Choroid plexus epithelial cell (primary cell): ENCODE measurements around the gene SUMO2.
A peak's percentile ranks its signal among the peaks of the same experiment; 100 is the strongest.

Experiments used
- DNase-seq: peaks from one replicate; pipeline ENCODE4 v3.0.0-alpha.2; 2010; ENCODE audit warnings: low read depth
- H3K4me3 ChIP-seq: 2 replicates; pipeline ENCODE4 v1.5.1; 2011; ENCODE audit warnings: low read depth, mild to moderate bottlenecking, control low read depth, low read length, moderate library complexity
- TF ChIP-seq, protein P1 (sequence below): conservative IDR thresholded peaks from 2 replicates; pipeline ENCODE4 v1.5.1; 2011; ENCODE audit warnings: low read depth, mild to moderate bottlenecking, control low read depth, inconsistent platforms, low read length, moderate library complexity

Gene SUMO2

DNA sequence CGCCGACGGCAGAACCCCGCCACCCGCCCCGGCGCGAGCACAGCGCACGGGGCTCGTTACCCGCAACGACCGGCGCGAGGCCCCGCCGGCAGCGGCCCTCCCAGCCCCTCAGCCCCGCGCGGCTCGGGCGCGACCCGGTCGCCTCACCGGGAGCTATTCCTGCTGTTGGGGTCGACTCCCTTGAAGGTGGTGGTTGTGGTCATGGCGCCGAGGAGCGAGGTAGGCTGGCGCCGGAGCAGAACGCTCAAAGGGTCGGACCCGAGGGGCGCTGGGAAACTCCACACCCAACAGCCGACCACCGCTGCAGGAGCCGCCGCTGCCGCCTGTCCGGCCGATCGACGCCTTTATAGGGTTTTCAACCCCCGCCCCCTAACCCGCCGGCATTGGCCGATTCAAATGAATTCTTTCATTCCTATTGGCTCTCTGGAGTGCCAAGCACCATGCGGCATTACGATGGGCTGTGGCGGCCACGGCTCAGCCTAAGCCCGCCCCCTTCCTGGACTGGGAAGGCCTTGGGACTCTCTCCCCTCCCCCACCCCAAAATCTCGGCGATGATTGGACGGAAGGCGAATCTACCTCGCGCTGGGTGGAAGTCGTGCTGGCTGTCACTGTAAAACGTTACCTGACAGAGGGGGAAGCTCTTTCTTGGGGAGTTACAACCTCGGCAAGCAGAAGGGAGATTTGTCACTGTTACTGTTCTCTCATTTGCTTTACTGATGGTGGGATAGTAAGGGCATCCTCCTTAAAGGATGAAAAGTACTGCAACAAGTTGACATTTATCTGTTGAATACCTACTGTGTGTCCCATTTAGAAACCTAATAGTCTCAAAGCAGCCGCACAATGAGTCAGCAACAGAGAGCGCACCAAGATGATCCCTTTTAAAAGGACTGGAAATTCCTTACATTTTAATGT is 28.3 kb downstream of the SUMO2 start, which contains the start of gene JPT1:
JPT1 (minus strand) TSS at position 318 of the 912 bp plus-strand sequence; CDS start at position 203, 115 bp downstream.
- peak; percentile 99 for DNase-seq
- H3K4me3 ChIP-seq: peak within 1 kb of the TSS; percentile 89
- TF ChIP-seq, protein P1, sequence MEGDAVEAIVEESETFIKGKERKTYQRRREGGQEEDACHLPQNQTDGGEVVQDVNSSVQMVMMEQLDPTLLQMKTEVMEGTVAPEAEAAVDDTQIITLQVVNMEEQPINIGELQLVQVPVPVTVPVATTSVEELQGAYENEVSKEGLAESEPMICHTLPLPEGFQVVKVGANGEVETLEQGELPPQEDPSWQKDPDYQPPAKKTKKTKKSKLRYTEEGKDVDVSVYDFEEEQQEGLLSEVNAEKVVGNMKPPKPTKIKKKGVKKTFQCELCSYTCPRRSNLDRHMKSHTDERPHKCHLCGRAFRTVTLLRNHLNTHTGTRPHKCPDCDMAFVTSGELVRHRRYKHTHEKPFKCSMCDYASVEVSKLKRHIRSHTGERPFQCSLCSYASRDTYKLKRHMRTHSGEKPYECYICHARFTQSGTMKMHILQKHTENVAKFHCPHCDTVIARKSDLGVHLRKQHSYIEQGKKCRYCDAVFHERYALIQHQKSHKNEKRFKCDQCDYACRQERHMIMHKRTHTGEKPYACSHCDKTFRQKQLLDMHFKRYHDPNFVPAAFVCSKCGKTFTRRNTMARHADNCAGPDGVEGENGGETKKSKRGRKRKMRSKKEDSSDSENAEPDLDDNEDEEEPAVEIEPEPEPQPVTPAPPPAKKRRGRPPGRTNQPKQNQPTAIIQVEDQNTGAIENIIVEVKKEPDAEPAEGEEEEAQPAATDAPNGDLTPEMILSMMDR: no peak

DNA sequence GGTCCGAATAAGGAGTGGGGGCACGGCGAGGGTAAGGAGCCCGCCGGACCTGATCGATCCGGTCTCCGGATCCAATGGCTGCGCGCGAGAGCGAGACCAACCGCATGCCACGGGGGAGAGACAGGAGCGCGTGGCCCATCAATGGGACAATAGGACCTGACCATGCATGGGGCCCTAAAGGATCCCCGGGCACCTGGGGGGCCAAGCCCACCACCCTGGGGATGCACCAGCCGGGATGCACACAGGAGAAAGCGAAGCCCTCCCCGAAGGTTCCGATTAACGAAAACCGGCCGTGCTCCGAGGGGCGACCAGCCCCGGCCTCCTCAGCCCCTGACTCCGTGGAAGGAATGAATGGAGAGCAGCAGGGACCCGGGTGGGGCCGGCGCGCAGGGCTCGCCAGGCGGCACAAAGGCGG is 29.0 kb downstream of the SUMO2 start:
- H3K4me3 ChIP-seq: peak overlapping the region; percentile 89
- no peak for DNase-seq
- TF ChIP-seq, protein P1: no peak

DNA sequence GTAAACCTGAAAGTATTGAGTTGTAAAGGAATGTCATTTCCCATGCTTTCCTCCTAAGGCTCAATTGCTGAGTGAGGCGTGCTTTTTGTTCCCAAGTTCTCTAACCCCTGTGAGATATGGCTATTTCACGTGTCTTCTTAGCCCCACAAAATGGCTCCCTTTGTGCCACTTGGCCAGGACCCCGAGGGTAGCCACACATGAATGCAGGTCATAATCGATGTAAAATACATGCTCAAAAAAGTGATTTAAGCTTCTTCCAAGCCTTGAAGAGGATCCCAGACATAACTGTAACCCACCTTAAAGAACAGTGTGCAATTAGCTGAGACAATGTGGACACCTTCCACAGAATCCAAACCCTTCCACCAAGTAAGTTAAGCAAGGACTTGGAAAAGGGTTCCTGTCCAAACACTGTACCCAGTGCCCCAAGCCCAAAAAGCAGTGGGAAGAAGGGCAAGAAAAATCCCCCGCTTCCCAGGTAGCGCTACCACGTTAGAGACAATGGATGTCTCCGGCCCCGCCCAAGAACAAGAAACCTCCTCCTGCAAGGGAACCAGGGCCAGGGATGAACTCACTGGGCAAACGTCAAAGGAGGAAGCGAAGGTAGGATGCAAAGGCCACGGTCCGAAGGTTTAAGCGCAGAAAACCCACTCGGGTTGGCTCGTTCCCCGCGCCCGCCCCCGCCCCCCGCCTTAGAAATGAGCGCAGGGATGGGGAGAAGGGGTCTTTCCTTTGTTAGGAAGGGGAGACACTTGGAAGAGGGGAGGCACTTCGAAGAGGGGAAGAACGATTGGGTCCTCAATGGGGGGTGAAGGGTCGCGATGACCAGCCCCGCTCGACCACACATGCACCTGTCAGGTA is 29.6 kb downstream of the SUMO2 start:
- peak; percentile 33 for DNase-seq
- peak overlapping the region; percentile 89 for H3K4me3 ChIP-seq
- TF ChIP-seq, protein P1: no peak

DNA sequence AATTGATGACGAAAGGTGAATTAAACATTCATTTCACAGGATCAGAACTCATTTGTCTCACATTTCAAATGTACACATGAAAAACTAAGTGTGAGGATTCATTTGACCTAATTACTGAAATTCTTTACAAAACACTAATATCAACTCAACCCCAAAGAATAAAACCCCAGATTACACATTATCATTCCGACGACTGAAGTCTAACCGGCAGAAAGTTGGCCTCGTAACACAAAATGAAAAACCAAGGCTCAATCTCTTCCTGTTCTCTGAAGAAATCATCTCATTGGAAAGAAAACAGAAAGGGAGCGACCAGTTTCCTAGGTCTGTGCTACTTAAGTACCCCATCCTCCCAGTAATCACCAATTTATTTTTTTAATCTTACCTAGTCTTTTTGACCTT is 30.2 kb downstream of the SUMO2 start:
- no peak for DNase-seq
- TF ChIP-seq, protein P1: no peak
- H3K4me3 ChIP-seq: peak overlapping the region; percentile 89

DNA sequence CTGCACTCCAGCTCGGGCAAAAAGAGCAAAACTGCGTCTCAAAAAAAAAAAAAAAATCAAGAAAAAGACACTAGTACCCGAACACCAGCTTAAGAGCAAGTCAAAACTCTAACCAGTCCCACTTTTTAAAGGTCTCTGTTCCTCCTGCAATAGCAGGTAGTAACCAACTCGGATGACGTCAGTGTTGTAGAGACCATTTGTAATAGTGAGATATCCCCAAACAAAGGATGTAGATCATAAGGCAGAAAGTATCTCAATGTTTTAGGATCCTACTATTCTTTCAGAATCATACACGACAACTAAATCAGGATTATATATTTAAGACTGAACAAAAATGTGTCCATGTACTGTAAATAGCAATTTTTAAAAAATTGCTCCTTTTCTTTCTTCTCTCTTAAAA is 30.8 kb downstream of the SUMO2 start:
- TF ChIP-seq, protein P1: no peak
- no peak for DNase-seq
- H3K4me3 ChIP-seq: no peak overlapping the region

DNA sequence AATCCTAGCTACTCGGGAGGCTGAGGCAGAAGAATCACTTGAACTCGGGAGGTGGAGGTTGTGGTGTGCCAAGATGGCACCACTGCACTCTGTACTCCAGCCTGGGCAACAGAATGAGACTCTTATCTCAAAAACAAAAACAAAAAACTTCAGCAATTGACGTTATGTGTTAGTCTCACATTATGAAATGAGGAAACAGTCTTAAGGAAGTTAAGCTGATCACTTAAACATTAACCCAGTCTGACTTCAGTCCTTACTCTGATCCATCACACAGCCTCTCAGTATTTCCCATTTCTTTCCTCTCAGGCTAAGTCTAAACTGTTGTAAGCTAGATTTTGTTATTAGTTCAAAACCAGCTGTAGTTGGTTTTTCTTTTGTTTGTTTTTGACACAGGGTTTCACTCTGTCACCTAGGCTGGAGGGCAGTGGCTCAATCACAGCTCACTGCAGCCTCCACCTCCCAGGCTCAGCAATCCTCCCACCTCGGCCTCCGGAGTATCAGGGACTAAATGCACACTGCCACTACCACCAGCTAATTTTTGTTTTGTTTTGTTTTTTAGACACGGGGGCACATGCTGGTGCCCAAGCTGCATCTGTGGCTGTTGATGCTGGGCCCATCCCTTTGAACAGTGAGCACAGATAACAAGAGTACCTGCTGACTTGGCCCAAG is 34.7 kb downstream of the SUMO2 start:
- DNase-seq: no peak
- TF ChIP-seq, protein P1: no peak
- H3K4me3 ChIP-seq: no peak overlapping the region
